Astrocyte (in vitro differentiated cells and primary cell): ENCODE data around the gene MDP1. TPM values are rescaled to one million over a fixed set of nuclear protein-coding genes. Genes with fewer than 3 reads are reported as not detected.
A peak's percentile ranks its signal among the peaks of the same experiment; 100 is the strongest.

Experiments used
- DNase-seq: peaks from one replicate; pipeline ENCODE4 v3.0.0-alpha.2; 2010; ENCODE audit warnings: low read depth
- FAIRE-seq: peaks from 2 replicates; lab custom pipeline; 2011; peaks lifted over from hg19 to GRCh38; lab: Jason Lieb, UNC
- H2AFZ ChIP-seq: 2 replicates; pipeline ENCODE4 v1.6.0; 2012; ENCODE audit warnings: low read depth, low read length, inconsistent platforms
- H3K27ac ChIP-seq: 2 replicates; pipeline ENCODE4 v1.5.1; 2011; ENCODE audit warnings: low read depth, low read length, inconsistent platforms
- H3K27me3 ChIP-seq: 2 replicates; pipeline ENCODE4 v1.6.0; 2011; ENCODE audit warnings: low read length, inconsistent platforms; ENCODE audit not compliant: insufficient read depth
- H3K36me3 ChIP-seq: 2 replicates; pipeline ENCODE4 v1.5.1; 2011; ENCODE audit warnings: low read length, inconsistent platforms; ENCODE audit not compliant: insufficient read depth
- H3K4me1 ChIP-seq: 2 replicates; pipeline ENCODE4 v1.5.1; 2011; ENCODE audit warnings: low read length, inconsistent platforms; ENCODE audit not compliant: insufficient read depth
- H3K4me2 ChIP-seq: 2 replicates; pipeline ENCODE4 v1.6.0; 2012; ENCODE audit warnings: low read length, inconsistent platforms
- H3K4me3 ChIP-seq: 2 replicates; pipeline ENCODE4 v1.5.1; 2011; ENCODE audit warnings: low read depth, mild to moderate bottlenecking, low read length, inconsistent platforms; ENCODE audit not compliant: insufficient read depth
- H3K79me2 ChIP-seq: 2 replicates; pipeline ENCODE4 v1.6.0; 2012; ENCODE audit warnings: mild to moderate bottlenecking, low read length, inconsistent platforms; ENCODE audit not compliant: insufficient read depth
- H3K9ac ChIP-seq: 2 replicates; pipeline ENCODE4 v1.6.0; 2012; ENCODE audit warnings: mild to moderate bottlenecking, low read length, inconsistent platforms
- H3K9me3 ChIP-seq: 2 replicates; pipeline ENCODE4 v1.5.1; 2012; ENCODE audit warnings: low read depth, mild to moderate bottlenecking, low read length, inconsistent platforms; ENCODE audit not compliant: insufficient read depth
- H4K20me1 ChIP-seq: 2 replicates; pipeline ENCODE4 v1.6.0; 2012; ENCODE audit warnings: low read length, inconsistent platforms; ENCODE audit not compliant: insufficient read depth
- H3K27ac Mint-ChIP-seq: one replicate; pipeline ENCODE4 v1.8.0; 2021; ENCODE audit warnings: mild to moderate bottlenecking, mixed read lengths; ENCODE audit not compliant: unreplicated experiment
- H3K27me3 Mint-ChIP-seq: one replicate; pipeline ENCODE4 v1.8.0; 2021; ENCODE audit warnings: low read depth, mixed read lengths; ENCODE audit not compliant: unreplicated experiment
- H3K36me3 Mint-ChIP-seq: one replicate; pipeline ENCODE4 v1.8.0; 2021; ENCODE audit warnings: low read depth, mixed read lengths; ENCODE audit not compliant: unreplicated experiment
- H3K4me1 Mint-ChIP-seq: one replicate; pipeline ENCODE4 v1.8.0; 2021; ENCODE audit warnings: low read depth, mixed read lengths; ENCODE audit not compliant: unreplicated experiment
- H3K4me3 Mint-ChIP-seq: one replicate; pipeline ENCODE4 v1.8.0; 2021; ENCODE audit warnings: mild to moderate bottlenecking, moderate library complexity, mixed read lengths; ENCODE audit not compliant: unreplicated experiment
- H3K9me3 Mint-ChIP-seq: one replicate; pipeline ENCODE4 v1.8.0; 2021; ENCODE audit warnings: mild to moderate bottlenecking, mixed read lengths; ENCODE audit not compliant: unreplicated experiment
- EZH2 ChIP-seq: IDR thresholded peaks from 2 replicates; pipeline ENCODE4 v1.6.1; 2012; ENCODE audit warnings: mild to moderate bottlenecking, low read length, inconsistent platforms; ENCODE audit not compliant: insufficient read depth
- total RNA-seq: library from RNA; stranded (reverse); gene quantifications from 2 replicates; pipeline ENCODE4 v1.2.1, GENCODE V29; 2021
- TF ChIP-seq, protein P1 (sequence below): IDR thresholded peaks from 2 replicates; pipeline ENCODE4 v1.5.1; 2011; ENCODE audit warnings: low read depth, mild to moderate bottlenecking, inconsistent platforms, low read length, moderate library complexity; ENCODE audit not compliant: insufficient read depth

MDP1 gene
- total RNA-seq, 1 donor from 2014 or later, result 8.9 TPM

DNA sequence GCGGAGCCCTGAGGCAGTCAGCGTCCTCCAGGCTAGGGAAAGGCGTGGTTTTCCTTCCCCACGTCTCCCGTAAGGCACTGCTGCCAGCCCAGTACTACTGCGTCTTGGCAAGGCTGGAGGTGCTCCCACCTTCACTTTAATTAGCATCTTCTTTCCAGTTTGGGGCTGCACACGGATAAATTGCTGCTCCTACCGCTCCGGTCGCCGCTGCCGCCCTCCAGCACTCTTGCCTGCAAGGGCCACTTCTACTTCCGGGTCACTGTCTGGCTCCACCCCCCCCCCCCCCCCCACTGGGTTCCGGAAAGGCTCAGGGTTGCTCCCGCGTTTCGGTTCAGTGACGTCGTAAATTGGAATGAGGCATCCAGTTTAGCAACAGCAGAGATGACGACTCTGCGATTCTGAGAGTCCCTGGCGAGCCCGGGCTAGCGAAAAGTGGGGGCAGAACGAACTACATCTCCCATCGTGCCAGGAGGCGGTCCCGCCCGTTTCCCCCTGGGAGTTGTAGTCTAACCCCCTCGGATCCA lies 16.3 kb upstream of the MDP1 start, which contains the start of gene NEDD8:
TSS of gene NEDD8 (minus strand) at position 247 of the 524 bp plus-strand sequence. CDS start at position 147, 100 bp downstream.
- TF ChIP-seq, protein P1, sequence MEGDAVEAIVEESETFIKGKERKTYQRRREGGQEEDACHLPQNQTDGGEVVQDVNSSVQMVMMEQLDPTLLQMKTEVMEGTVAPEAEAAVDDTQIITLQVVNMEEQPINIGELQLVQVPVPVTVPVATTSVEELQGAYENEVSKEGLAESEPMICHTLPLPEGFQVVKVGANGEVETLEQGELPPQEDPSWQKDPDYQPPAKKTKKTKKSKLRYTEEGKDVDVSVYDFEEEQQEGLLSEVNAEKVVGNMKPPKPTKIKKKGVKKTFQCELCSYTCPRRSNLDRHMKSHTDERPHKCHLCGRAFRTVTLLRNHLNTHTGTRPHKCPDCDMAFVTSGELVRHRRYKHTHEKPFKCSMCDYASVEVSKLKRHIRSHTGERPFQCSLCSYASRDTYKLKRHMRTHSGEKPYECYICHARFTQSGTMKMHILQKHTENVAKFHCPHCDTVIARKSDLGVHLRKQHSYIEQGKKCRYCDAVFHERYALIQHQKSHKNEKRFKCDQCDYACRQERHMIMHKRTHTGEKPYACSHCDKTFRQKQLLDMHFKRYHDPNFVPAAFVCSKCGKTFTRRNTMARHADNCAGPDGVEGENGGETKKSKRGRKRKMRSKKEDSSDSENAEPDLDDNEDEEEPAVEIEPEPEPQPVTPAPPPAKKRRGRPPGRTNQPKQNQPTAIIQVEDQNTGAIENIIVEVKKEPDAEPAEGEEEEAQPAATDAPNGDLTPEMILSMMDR, result no peak
- TF ChIP-seq EZH2, result no peak
- Histone ChIP-seq H3K27ac (peak within 1 kb of the TSS; percentile 94), H4K20me1 (peaks cover 3% of the 10 kb centered on the region), H3K4me3 (peak within 1 kb of the TSS; percentile 93), H2AFZ (peak within 1 kb of the TSS; percentile 98), H3K4me2 (peak within 1 kb of the TSS; percentile 96), H3K27me3 (no peaks in the 10 kb centered on the region), H3K36me3 (peaks cover 18% of the 10 kb centered on the region), H3K9me3 (no peaks in the 10 kb centered on the region), H3K9ac (peak within 1 kb of the TSS; percentile 90), H3K79me2 (peaks cover 84% of the 10 kb centered on the region), H3K4me1 (peaks cover 13% of the 10 kb centered on the region)
- Mint-ChIP-seq H3K4me3 (peak within 1 kb of the TSS; percentile 94), H3K27me3 (no peaks in the 10 kb centered on the region), H3K27ac (peak within 1 kb of the TSS; percentile 92), H3K4me1 (peaks cover 16% of the 10 kb centered on the region), H3K9me3 (no peaks in the 10 kb centered on the region), H3K36me3 (peaks cover 13% of the 10 kb centered on the region)
- DNase-seq, result peak; percentile 90
- no peak for FAIRE-seq

DNA sequence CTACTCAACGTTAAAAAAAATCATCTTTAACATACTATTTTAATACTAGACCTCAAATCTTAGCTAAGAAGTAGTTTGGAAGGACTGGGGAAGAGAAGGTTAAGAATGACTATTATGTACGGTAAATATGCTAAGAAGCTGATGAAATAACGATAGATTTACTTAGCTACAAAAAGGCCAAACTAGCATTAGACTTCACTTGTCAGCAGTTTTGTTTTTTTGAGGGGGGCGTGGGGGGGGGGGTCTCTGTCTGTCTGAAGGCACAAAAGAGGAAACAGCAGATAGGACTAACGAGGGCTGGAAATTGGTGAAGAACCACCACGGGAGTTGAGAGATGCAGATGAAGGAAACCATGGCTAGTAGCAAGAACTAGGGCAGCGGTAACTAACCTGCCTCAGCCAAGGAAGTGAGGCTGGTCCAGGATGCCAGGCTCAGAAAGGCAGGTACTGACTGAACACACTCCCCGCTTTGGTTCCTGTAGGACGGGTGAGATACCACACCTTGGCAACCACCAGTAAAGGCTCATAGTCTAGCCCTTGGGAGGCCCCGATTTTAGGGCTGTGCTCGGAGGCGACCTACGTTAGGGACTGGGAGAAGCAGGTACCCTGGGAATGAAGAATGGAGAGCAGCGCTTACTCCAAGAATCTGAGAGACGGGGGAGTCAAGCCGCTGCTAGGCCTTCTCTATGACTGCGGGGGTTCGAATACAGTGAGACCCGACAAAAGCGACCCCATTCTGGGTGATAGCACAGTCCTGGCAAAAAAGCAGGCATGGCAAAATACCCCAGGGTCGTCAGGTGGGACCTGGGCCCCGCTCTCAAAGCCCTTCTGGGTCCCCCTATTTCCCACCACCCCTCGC lies 15.6 kb upstream of the MDP1 start:
- Histone ChIP-seq H3K4me1 (peaks cover 13% of the 10 kb centered on the region), H3K9me3 (no peaks in the 10 kb centered on the region), H3K4me2 (peak overlapping the region; percentile 96), H2AFZ (peak overlapping the region; percentile 98), H3K27me3 (no peaks in the 10 kb centered on the region), H3K4me3 (peak overlapping the region; percentile 93), H3K9ac (peak overlapping the region; percentile 90), H4K20me1 (peaks cover 3% of the 10 kb centered on the region), H3K27ac (peak overlapping the region; percentile 94), H3K79me2 (peaks cover 88% of the 10 kb centered on the region), H3K36me3 (peaks cover 14% of the 10 kb centered on the region)
- Mint-ChIP-seq H3K36me3 (peaks cover 10% of the 10 kb centered on the region), H3K27ac (peak overlapping the region; percentile 92), H3K4me3 (peak overlapping the region; percentile 94), H3K27me3 (no peaks in the 10 kb centered on the region), H3K4me1 (peaks cover 13% of the 10 kb centered on the region), H3K9me3 (no peaks in the 10 kb centered on the region)
- no peak for FAIRE-seq
- DNase-seq, result no peak
- TF ChIP-seq, protein P1, result no peak
- no peak for TF ChIP-seq EZH2
